ENCODE data around the gene YIPF3.
"Not testable (repeated sequence)": the region's sequence is repeated elsewhere in the genome, so short reads cannot be mapped to it uniquely, and the experiment has no call there.

Gene YIPF3

DNA sequence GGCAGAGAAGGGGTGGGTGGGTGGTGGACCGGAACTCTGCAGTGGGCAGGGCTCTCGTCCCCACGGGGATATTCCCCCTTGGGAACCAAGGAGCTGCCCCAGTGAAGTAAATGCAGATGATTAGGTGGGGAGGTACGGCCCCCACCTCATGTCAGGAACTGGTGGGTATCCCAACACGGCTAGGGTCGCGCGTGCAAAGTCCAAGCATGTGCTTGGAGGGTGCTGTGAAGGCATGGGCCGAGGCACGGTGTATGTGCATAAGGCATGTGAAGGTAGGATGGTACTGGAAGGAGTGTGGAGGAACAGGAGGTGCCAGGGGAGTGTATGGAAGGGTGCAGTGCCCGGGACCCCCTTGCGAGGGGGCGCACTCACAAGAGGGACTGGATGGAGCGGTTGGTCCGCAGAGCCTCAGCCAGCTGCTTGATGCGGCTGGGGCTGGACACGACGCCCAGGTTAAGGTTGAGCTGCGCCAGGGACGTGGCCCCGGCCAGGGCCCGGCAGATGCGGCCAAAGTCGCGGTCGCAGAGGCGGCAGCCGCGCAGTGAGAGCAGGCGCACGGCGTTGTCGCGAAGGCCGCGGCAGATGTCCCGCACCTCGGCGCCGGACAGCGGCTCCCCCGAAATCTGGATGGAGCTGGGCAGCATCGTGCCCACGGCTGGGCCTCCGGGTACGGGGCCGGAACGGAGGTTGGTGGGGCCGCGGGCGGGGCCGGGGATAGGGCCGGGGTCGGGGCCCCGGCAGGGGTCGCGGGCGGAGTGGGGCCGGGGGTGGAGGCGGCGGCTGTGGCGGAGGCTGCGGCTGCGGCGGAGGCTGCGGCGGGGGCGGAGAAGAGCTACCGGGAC, 7.4 kb downstream of the YIPF3 start:
- DNase-seq = no peak

DNA sequence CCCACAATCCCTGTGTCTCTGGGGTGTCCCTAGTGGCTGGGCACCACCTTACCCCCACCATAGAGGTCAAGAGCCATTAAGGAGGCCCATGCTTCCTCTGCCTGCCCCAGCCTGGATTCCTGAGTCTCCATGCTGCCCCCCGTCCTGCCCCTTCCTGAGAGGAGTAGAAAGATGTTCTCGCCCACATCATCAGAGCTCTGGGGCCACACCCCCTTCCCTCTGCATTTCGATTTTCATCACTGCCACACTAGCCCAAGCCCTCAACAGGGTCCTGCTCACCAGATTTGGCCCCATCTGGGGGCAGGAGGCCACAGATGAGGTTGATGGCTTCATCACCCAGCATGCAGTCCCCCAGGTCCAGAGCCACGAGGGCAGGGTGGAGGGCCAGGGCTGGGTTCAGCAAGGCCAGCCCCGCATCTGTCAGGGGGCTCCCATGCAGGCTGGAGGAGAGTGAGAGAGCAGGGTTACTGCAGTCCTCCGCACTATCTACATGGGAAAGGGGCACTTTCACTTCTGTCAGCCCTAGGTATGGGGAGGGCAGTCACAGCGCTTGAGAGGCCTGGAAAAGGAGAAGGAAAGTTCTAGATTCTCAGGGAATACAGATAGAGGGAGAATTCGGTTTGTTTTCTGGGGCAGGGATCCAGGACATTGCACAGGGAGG, 8.1 kb downstream of the YIPF3 start:
- DNase-seq = no peak

DNA sequence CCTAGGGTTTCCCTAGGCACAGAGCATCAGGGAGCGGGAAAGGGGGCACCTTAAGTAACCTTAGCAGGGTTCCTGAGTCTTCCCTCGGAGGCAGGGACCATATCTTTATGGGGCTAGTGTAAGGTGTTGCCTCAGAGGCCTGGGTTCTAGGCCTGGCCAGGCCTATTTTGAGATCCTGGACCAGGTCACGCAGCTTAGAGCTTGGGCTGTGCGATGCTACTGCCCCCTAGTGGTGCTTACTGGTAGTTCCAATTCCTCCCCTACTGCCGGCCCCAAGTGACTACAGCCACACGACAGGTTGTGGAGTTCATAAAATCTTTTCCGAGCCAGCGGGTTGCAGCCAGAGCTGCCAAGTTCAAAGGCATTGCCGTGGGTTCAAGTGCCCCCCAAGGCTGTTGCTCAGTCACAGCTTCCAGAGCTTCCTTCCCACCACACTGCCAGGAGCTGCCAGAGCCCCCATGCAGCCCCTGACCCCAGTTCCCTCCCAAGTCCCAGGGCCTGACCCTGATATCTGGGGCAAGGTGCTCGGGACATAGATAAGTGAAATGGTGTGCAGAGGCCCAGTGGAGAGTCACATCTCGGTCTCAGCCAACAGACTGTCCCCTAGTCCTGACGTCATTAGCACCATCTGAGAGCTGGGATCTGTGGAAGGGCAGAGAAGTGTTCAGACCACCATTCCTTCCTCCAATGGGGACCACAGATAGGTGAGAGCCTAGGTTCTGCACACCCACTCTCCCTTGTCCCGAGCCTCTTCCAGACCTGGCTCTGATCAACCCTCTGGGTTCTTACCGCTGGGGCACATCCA, 9.9 kb downstream of the YIPF3 start:
- DNase-seq = peak; percentile 44

DNA sequence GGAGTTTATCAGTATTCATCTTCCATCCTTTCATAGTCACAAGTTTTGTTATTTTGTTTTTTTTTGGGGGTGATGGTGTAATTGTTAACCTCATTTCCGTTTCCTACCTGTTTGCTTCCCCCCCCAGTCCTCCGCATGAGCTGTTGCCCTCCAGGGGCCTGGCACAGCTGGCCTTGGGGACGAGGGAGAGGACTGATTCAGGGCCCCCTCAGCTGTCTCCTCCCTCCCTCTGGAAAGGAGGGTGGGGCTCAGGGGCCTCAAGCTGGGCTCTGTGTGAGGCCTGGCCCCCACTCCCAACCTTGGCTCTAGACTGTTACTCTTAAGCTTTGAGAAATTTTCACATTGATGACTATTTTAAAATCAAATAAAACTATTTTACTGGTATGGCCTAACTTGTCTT, 10.6 kb downstream of the YIPF3 start:
- no peak for DNase-seq

DNA sequence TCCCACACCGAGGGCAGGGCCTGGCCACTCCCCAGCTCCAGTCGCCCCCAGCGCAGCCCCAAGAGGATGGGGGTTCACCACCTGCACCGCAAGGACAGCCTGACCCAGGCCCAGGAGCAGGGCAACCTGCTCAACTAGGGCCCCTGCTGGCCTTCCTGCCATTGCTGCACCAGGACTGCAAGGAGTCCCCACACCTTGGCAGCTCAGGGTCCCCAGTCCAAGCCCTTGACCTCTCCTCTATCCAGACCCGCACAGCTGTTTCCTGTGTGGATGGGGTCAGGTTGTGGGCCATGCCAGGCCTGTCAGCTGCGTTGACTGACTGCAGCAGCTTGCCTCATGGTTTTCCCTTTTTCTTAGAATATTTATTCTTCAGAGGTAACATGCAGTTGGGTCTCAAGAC, 11.0 kb downstream of the YIPF3 start:
- no peak for DNase-seq

DNA sequence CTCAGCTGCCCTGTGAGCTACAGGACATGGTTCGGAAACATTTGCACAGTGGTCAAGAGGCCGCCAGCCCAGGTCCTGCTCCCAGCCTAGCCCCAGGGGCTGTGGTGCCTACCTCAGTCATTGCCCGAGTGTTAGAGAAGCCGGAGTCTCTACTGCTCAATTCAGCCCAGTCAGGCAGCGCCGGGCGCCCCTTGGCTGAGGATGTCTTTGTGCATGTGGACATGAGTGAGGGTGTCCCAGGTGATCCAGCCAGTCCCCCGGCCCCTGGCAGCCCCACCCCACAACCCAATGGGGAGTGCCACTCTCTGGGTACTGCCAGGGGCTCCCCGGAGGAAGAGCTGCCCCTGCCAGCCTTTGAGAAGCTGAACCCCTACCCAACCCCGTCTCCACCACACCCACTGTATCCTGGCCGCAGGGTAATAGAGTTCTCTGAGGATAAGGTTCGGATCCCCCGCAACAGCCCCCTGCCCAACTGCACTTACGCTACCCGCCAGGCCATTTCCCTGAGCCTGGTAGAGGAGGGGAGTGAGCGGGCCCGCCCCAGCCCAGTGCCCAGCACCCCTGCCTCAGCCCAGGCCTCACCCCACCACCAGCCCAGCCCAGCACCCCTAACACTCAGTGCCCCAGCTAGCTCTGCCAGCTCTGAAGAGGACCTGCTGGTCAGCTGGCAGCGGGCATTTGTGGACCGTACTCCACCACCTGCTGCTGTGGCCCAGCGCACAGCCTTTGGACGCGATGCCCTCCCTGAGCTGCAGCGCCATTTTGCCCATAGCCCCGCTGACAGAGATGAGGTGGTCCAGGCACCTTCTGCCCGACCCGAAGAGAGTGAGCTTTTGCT, 11.8 kb downstream of the YIPF3 start:
- no peak for DNase-seq

DNA sequence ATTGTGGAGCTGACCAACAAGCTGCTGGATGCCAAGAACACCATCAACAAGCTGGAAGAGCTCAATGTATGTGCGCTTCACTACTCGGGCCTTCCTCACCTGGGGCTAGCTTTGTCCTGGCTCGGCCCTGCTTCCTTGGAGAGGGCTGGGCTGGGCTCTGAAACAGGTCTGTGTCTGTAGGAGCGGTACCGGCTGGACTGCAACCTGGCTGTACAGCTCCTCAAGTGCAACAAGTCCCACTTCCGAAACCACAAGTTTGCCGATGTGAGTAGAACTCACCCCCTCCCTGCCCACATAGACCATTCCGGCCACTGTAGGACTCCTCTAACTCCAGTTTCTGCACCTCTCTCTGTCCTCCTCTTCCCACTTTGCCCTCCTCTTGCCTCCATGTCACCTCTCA, 13.3 kb downstream of the YIPF3 start:
- DNase-seq = no peak

DNA sequence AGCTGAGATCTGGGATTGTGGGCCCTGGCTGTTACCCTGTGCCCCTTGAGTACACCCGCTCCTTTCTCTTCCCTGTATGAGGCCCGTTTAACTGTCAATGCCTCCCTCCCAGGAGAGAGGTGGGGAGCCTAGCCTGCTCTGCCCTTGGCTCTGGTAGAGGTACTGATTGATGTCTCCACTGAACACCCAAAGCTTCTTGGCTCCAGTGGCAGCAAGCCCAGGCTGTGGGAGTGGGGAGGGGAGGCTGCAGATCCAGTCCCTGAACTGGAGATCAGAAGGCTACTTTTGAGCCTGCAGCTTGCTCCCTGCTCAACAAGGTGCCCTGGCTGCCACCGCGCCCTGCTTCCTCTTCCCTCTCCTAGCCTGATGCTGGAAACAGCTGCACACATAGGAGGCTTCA, 14.1 kb downstream of the YIPF3 start:
- no peak for DNase-seq

DNA sequence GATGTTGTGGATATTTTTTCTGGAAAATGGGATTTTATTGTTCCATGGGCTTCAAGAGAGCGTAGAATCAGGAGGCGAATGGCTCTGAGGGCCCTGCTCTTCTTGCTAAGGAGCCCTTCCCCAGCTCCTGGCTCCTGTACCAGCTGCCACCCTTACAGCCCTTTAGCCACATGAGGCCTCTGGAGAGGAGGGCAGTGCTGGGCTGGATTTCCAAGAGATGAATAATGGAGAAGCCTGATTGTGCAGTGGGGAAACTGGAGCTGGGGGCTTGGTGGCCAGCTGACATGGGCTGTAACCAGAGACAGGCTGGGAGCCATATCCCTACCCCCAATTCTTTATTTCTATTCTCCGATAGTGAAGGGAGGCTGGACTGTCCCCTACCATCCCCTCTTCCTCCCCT, 15.8 kb downstream of the YIPF3 start:
- DNase-seq = no peak

DNA sequence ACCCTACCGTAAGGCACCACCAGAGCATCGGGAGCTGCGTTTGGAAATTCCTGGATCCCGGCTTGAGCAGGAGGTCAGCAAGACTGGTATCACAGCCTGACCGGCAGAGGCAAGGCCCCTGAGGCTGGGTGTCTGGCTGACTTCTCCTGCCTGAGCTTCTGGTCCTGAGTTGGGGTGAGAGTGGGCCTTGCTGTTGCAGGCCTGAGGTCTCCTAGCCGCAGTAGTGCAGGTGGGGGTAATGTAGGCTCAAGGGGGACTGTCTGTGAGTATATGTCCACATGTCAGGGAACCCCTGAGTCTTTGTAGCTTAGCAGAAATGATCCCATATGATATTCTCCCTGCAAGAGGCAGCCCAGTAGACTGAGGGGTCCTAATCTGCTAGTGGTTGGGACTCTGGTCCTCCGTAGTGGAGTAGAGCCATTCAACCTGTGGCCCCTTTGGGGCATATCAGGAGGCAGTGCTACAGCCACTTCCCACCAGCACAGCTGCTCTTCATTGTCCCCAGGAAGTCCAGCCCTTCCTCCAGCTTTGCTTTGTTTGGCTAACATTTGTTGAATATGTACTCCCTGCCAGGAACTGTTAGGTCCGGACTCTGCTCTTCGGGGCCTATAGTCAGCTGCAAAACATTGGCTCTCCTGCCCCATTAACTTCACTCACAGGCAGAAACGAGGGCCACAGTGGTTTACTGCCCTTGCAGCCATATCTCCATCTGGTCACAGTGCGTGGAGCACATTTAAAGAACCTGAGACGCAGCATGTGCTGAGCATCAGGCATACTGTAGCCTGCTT, 17.5 kb downstream of the YIPF3 start:
- DNase-seq = no peak

DNA sequence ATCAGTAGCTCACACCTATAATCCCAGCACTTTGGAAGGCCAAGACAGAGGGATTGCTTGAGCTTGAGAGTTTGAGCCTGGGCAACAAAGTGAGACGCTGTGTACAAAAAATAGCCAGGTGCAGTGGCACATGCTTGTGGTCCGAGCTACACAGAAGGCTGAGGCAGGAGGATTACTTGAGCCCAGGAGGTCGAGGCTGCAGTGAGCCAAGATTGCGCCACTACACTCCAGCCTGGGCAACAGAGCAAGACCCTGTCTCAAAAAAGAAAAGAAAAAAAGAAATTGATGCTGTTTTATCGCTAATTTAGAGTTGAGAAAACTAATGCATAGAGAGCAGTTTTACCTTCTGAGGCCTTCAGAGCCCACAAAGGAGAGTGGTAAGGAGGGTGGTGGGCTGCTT, 18.4 kb downstream of the YIPF3 start:
- DNase-seq = not testable (repeated sequence)

DNA sequence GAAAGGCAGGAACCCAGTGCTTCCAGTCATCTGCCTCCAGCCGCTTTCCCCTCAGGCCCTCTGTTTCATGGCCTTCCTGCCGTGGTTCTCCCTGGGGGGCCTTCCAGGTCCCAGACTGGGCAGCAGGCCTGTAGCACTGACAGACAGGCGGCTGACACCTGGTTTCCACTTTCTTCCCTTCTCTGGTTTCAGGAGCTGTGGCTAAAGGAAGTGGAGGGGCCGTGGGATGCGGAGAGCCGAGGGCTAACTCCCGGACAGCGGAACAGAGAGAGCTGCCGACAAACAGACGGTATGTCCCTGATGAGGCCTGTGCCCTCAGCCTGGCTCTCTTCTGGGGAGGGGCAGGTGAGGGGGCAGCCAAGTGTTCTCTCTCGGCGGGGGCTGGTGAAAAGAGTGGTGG, 19.0 kb downstream of the YIPF3 start:
- DNase-seq = no peak

DNA sequence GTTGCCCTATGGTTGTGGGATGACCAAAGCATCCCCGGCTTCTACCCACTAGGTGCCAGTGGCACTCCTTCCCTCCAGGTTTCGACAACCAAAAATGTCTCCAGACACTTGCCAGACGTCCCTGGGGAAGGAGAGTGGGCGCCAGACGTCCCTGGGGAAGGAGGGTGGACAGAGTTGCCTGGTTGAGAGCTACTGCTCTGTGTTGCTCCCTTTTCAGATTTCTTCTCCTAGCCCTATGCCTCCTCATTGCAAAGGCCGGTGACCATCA, 19.7 kb downstream of the YIPF3 start:
- no peak for DNase-seq

DNA sequence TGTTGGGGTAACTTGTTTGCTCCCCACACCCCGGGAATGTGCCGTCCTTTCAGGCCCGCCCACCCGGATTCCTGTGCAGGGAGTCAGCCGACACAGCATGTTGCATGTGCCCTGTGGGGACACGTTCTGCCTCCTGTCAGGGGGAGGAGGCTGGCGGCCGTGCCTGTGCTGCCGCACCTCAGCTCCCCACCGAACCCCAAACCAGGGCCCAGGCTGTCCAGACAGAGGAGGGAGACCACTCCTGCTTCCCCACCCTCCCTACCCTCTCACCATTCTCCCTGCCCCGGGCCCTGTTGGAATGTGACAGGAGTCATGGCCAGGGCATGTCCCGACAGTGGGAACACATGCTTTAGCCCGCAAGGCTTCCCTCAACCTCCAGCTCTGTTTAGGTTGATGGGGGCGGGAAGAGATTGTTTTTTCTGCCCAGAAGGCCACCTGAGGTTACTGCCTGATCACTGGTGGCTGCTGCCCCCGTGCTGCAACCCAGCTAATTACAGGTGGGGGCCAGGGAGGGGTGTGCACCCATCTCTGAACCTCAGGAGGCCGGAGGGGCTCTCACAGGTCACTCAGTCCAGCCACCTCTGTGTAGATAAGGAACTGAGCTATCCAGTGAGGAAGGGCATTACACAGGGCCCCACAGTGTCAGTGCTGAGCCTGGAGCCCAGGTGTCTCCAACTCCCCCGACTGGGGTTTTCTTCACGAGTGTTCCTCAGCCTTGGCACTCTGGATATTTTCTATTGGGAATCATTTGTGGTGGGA, 20.2 kb downstream of the YIPF3 start:
- no peak for DNase-seq

DNA sequence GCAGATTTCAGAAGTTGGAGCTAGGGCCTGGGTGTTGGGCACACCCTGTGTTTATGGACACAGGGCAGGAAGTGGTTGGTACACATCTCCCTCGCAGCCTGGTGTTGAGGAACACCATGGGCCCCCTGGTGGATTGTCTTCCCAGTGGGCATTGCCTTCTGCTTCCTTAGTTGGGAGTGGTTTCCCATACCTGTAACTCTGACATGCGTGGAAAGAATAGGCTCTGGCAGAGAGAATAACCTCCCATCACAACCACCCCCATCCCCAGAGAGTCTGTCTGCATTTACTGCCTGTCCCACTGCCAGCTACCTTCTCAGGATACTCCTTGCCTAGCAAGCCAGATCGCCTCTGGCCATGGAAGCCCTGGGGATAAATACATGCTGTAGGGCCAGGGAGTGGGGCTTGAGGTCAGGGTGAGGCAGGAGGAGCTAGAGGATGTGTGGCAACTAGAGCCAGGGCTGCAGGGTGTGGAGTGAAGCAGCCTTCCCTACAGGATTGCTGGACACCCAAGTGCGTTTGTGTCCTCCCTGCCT, 21.3 kb downstream of the YIPF3 start:
- DNase-seq = no peak

DNA sequence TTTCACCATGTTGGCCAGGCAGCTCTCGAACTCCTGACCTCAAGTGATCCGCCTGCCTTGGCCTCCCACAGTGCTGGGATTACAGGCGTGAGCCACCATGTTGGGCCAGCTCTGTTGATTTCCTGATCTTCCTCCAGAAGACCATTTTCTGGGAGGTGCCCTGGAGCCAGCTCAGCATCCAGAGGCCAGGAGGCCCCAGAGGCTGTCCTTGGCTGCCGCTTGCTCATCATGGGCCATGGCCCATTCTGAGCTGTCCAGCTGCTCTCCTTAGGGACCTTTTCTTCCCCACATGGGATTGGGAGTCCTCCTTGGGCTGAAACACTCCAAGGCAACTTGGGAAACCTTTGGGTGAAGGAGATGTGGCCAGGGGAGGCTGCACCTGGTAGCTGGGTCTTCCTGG, 22.0 kb downstream of the YIPF3 start:
- no peak for DNase-seq

DNA sequence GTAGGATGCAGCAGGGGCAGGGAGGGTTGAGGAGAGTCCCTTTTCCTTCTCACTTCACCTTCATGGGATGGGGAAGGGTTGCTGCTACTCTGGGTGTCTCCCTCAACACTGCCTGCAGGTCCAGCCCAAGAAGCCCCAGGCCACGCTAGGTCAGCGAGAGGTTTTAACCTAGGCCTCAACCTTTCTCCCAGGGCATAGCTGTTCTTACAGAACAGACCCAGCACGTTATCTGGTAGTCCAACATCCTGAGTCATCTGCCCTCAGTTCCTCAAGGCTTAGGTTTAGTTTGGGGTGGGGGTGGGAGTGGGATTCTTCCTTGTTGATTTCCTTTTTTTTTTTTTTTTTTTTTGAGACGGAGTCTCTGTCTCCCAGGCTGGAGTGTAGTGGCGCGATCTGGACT, 22.4 kb downstream of the YIPF3 start:
- DNase-seq = no peak

DNA sequence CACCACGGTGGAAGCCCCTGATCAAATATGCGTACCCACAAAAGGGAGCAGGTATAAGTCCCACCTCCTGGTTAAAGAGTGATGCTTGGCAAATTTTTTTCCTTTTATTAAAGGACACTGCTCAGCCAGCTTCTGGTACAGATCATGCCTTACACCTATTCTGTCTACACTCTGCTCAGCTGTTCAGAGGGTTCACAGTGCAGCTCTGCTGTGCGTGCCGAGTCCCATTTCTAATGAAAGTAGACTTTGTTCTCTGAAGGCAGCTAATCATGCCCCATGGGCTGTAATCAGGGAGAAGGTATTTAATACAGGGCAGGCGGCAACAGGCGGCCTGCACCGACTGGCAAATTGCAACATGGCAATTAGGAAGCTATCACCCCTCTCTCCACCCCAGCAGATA, 22.9 kb downstream of the YIPF3 start:
- DNase-seq = no peak

DNA sequence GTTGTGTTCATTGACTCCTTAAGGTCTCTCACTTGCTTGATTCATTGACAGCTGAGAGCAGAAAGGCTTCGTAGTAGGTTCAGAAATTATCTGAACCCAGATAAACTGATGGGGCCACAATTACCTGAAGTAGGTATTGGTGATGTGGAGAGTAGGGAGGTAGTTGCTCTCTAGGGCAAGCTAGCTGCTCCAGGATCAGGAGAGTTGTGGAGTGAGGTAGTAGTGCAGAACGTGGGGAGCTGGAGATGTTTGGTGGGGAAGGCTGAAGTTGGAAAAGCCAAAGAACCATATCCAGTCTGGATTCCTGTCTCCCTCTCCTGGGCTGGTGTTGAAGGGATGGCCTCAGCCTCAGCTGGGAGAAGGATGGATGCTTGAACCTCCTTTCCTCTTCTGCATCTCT, 23.5 kb downstream of the YIPF3 start:
- no peak for DNase-seq

DNA sequence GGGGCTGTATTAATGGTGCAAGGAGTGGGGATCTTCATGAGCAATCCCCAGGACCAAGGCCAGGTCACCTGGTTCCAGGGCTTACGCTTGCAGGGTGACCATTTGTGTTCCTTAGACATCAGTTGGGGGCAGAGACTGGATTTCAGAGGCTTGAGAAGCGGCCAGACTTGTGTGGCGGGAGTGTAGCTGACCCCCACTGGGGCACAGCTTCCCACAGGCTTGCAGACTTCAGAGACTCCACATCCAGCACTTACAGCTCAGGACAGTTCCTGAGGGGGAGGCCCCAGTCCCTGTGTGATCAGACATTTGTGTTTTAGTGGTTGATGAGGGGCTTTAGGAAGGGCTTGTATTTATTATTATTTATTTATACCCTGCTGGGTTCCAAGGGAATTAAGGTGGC, 24.1 kb downstream of the YIPF3 start:
- DNase-seq = no peak

All from NCI-H1436 (cell line).